WTC11 (cell line): ENCODE results near the gene MAGOH. TPM values are rescaled to one million over a fixed set of nuclear protein-coding genes. Genes with fewer than 3 reads are reported as not detected.

Source experiments
- ATAC-seq: fragments of 200-7000 bp; cut with Tn5 transposase; 2 replicates; pipeline ENCODE4 v1.10.0; 2021; ENCODE audit warnings: mild to moderate bottlenecking, moderate library complexity
- CTCF ChIA-PET: fragments of 300-600 bp; sonication (Branson Sonifier 250); formaldehyde crosslinking; loops from one replicate; lab custom pipeline; 2021; ENCODE audit warnings: antibody characterized with exemption; lab: Charles Lee
- POLR2A ChIA-PET: fragments of 350-600 bp; sonication (Branson Sonifier 250); formaldehyde crosslinking; loops from one replicate; lab custom pipeline; 2021; ENCODE audit warnings: antibody characterized with exemption; lab: Charles Lee
- DNase-seq: peaks from one replicate; pipeline ENCODE4 v3.0.0; 2021; ENCODE audit warnings: low spot score
- H3K27ac Mint-ChIP-seq: 2 replicates; pipeline ENCODE4 v1.8.0; 2021; ENCODE audit warnings: mixed read lengths
- H3K27me3 Mint-ChIP-seq: 2 replicates; pipeline ENCODE4 v1.8.0; 2021; ENCODE audit warnings: low read depth, mild to moderate bottlenecking, moderate library complexity, mixed read lengths
- H3K36me3 Mint-ChIP-seq: 2 replicates; pipeline ENCODE4 v1.8.0; 2021; ENCODE audit warnings: mixed read lengths
- H3K4me1 Mint-ChIP-seq: 2 replicates; pipeline ENCODE4 v1.8.0; 2022; ENCODE audit warnings: mixed read lengths
- H3K4me3 Mint-ChIP-seq: 2 replicates; pipeline ENCODE4 v1.8.0; 2021; ENCODE audit warnings: mild to moderate bottlenecking, moderate library complexity, mixed read lengths
- H3K9me3 Mint-ChIP-seq: 2 replicates; pipeline ENCODE4 v1.8.0; 2021; ENCODE audit warnings: mixed read lengths
- AFF4 ChIP-seq: sonication (generic); formaldehyde crosslinking; IDR thresholded peaks from 2 replicates; pipeline ENCODE4 v1.8.1; 2023; ENCODE audit warnings: mild to moderate bottlenecking, missing genetic modification reagents, borderline replicate concordance
- ATF6 ChIP-seq: sonication (generic); formaldehyde crosslinking; IDR thresholded peaks from 2 replicates; pipeline ENCODE4 v1.8.1; 2023; ENCODE audit warnings: mild to moderate bottlenecking, missing genetic modification reagents
- CBFB ChIP-seq: sonication (generic); formaldehyde crosslinking; IDR thresholded peaks from 2 replicates; pipeline ENCODE4 v1.8.1; 2022; ENCODE audit warnings: mild to moderate bottlenecking, low read depth, missing genetic modification reagents
- CREM ChIP-seq: sonication (generic); formaldehyde crosslinking; IDR thresholded peaks from 2 replicates; pipeline ENCODE4 v1.8.1; 2022; ENCODE audit warnings: mild to moderate bottlenecking, missing genetic modification reagents, moderate library complexity
- E2F4 ChIP-seq: sonication (generic); formaldehyde crosslinking; IDR thresholded peaks from 2 replicates; pipeline ENCODE4 v1.8.1; 2022; ENCODE audit warnings: low read depth, mild to moderate bottlenecking, moderate library complexity, missing genetic modification reagents, borderline replicate concordance
- ESRRA ChIP-seq: sonication (generic); formaldehyde crosslinking; IDR thresholded peaks from 2 replicates; pipeline ENCODE4 v1.8.1; 2022; ENCODE audit warnings: mild to moderate bottlenecking, missing genetic modification reagents, borderline replicate concordance
- FOXP1 ChIP-seq: sonication (generic); formaldehyde crosslinking; IDR thresholded peaks from 2 replicates; pipeline ENCODE4 v1.8.0; 2022; ENCODE audit warnings: missing genetic modification reagents, mild to moderate bottlenecking, moderate library complexity, borderline replicate concordance
- GTF2I ChIP-seq: fragments of 250-450 bp; sonication (Bioruptor Pico); conservative IDR thresholded peaks from 2 replicates; pipeline ENCODE4 v1.4.0; 2021; ENCODE audit warnings: mild to moderate bottlenecking
- HMGA2 ChIP-seq: fragments of 250-450 bp; sonication (Bioruptor Pico); IDR thresholded peaks from 2 replicates; pipeline ENCODE4 v1.4.0; 2021; ENCODE audit warnings: mild to moderate bottlenecking, moderate library complexity
- IRF1 ChIP-seq: sonication (generic); formaldehyde crosslinking; IDR thresholded peaks from 2 replicates; pipeline ENCODE4 v1.8.0; 2023; ENCODE audit warnings: missing genetic modification reagents
- NFE2L1 ChIP-seq: sonication (generic); formaldehyde crosslinking; IDR thresholded peaks from 2 replicates; pipeline ENCODE4 v1.8.1; 2023; ENCODE audit warnings: missing genetic modification reagents
- RELA ChIP-seq: sonication (generic); formaldehyde crosslinking; IDR thresholded peaks from 2 replicates; pipeline ENCODE4 v1.8.1; 2022; ENCODE audit warnings: missing genetic modification reagents, mild to moderate bottlenecking, borderline replicate concordance
- TEAD4 ChIP-seq: sonication (generic); formaldehyde crosslinking; IDR thresholded peaks from 2 replicates; pipeline ENCODE4 v1.8.0; 2022; ENCODE audit warnings: mild to moderate bottlenecking, missing genetic modification reagents
- TP53 ChIP-seq: sonication (generic); formaldehyde crosslinking; IDR thresholded peaks from 2 replicates; pipeline ENCODE4 v1.8.1; 2023; ENCODE audit warnings: mild to moderate bottlenecking, missing genetic modification reagents
- ZNF121 ChIP-seq: sonication (generic); formaldehyde crosslinking; IDR thresholded peaks from 2 replicates; pipeline ENCODE4 v1.8.0; 2023; ENCODE audit warnings: missing genetic modification reagents
- ZNF138 ChIP-seq: sonication (generic); formaldehyde crosslinking; conservative IDR thresholded peaks from 2 replicates; pipeline ENCODE4 v1.8.1; 2022; ENCODE audit warnings: mild to moderate bottlenecking, moderate library complexity, missing genetic modification reagents
- ZNF317 ChIP-seq: sonication (generic); formaldehyde crosslinking; IDR thresholded peaks from 2 replicates; pipeline ENCODE4 v1.8.1; 2023; ENCODE audit warnings: low read depth, mild to moderate bottlenecking, moderate library complexity, missing genetic modification reagents, borderline replicate concordance
- ZNF396 ChIP-seq: fragments of 250-450 bp; sonication (Bioruptor Pico); IDR thresholded peaks from 2 replicates; pipeline ENCODE4 v1.8.0; 2021; ENCODE audit warnings: mild to moderate bottlenecking, moderate library complexity, borderline replicate concordance
- total RNA-seq: library from RNA; stranded (reverse); gene quantifications from 3 replicates; pipeline ENCODE4 v1.2.3, GENCODE V29; 2021
- TF ChIP-seq, protein P1 (sequence below): sonication (generic); formaldehyde crosslinking; IDR thresholded peaks from 2 replicates; pipeline ENCODE4 v1.8.1; 2023; ENCODE audit warnings: mild to moderate bottlenecking, missing genetic modification reagents
- TF ChIP-seq, protein P2 (sequence below): sonication (generic); formaldehyde crosslinking; IDR thresholded peaks from 2 replicates; pipeline ENCODE4 v1.8.0; 2022; ENCODE audit warnings: mild to moderate bottlenecking, missing genetic modification reagents

MAGOH gene
- total RNA-seq, 1 experiment from 2014 or later: 57.8 TPM

DNA sequence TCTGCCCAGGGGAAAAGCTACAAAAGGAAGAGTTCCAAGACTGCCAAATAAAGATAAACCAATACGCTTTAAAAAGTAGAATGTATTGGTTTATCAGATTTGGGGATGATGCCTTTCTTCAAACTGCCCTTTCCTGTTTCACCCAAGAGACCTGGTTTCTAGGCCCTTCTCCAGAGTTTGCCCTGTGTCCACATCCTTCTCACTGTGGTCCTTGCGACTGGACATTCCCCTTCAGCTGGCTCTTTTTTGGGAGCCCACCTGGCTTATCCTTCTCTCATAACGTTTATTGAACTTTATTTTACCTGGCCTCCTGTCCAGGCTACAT, 17.4 kb downstream of the MAGOH start:
- CTCF ChIA-PET: interaction anchor here (1.0 kb wide), 1 partner anchor 172 kb away, joined by 3 read pairs; no protein-coding TSS in a partner anchor
- no peaks in the 10 kb centered on the region for H3K9me3 Mint-ChIP-seq
- peaks cover 13% of the 10 kb centered on the region for H3K4me1 Mint-ChIP-seq
- no peak for TF ChIP-seq ZNF121 (CRISPR knock-in tag)
- TF ChIP-seq ESRRA: no peak
- TF ChIP-seq CREM: no peak
- TF ChIP-seq, all 79 proteins: peak for 0
- DNase-seq (no peak), ATAC-seq (no peak)
- H3K27me3 Mint-ChIP-seq: peaks cover 5% of the 10 kb centered on the region; the same call in 1 of the 2 replicates
- H3K4me3 Mint-ChIP-seq: peak overlapping the region; percentile 88
- H3K36me3 Mint-ChIP-seq: no peaks in the 10 kb centered on the region
- peak overlapping the region; percentile 97 for H3K27ac Mint-ChIP-seq
- POLR2A ChIA-PET: no interaction called here

DNA sequence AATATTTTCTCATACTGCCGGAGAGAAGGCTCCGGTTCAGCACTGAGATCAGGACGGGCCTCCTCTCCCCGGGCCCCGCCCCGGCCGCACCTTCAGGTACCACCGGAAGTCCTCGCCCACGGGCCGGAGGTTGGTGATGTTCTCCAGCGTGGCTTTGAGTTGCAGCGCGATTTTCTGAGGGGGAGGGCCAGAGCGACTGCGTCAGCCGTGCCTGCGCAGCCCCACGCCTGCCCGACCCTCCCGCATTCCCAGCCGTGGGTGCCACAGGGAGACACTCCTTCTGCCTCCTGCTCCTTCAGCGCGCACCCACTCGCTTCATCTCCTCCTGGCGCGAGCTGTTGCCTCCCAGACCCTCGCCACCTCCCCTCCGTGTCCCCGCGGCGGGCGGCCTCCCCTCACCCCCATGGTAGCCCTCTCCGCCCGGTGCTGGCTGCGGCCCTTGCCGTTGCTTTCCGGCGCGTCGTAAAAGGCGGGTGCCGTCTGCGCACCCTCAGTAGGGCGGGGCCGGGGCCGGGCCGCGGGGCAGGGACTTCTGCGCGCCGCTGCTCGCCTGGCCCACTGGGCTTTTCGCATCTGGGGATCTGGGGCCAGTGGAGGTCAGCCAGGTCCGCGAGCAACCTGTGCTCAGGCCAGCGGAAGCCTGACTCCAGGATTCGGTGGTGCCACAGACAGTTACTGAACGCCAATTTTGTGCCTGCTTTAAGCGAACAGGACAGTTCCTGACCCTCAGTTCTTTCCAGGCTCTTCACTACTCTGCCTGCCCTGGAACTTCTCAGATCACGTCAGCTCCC, 18.0 kb downstream of the MAGOH start, which contains the start of gene CZIB:
CZIB (minus strand) TSS at position 464 of the 791 bp plus-strand sequence; CDS start at position 405, 59 bp downstream.
- POLR2A ChIA-PET: no interaction called here
- peak within 1 kb of the TSS; percentile 88 for H3K4me3 Mint-ChIP-seq
- TF ChIP-seq TP53: no peak
- peak; percentile 65; the same call in 1 of the 2 replicates for TF ChIP-seq RELA (CRISPR knock-in tag)
- TF ChIP-seq FOXP1 (CRISPR knock-in tag): peak; percentile 96
- no peak for TF ChIP-seq E2F4
- TF ChIP-seq TEAD4: no peak
- TF ChIP-seq CBFB (CRISPR knock-in tag): no peak
- TF ChIP-seq HMGA2 (CRISPR knock-in tag): no peak
- TF ChIP-seq NFE2L1 (CRISPR knock-in tag): peak; percentile 88
- 0 out of 2 replicates have a peak, but pooled peaks have one; percentile 22 for TF ChIP-seq ZNF121 (CRISPR knock-in tag)
- no peak; the same call in 1 of the 2 replicates for TF ChIP-seq IRF1 (CRISPR knock-in tag)
- TF ChIP-seq, protein P1, sequence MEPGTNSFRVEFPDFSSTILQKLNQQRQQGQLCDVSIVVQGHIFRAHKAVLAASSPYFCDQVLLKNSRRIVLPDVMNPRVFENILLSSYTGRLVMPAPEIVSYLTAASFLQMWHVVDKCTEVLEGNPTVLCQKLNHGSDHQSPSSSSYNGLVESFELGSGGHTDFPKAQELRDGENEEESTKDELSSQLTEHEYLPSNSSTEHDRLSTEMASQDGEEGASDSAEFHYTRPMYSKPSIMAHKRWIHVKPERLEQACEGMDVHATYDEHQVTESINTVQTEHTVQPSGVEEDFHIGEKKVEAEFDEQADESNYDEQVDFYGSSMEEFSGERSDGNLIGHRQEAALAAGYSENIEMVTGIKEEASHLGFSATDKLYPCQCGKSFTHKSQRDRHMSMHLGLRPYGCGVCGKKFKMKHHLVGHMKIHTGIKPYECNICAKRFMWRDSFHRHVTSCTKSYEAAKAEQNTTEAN (CRISPR knock-in tag): peak; percentile 85
- TF ChIP-seq AFF4: peak; percentile 78; the same call in 1 of the 2 replicates
- TF ChIP-seq, protein P2, sequence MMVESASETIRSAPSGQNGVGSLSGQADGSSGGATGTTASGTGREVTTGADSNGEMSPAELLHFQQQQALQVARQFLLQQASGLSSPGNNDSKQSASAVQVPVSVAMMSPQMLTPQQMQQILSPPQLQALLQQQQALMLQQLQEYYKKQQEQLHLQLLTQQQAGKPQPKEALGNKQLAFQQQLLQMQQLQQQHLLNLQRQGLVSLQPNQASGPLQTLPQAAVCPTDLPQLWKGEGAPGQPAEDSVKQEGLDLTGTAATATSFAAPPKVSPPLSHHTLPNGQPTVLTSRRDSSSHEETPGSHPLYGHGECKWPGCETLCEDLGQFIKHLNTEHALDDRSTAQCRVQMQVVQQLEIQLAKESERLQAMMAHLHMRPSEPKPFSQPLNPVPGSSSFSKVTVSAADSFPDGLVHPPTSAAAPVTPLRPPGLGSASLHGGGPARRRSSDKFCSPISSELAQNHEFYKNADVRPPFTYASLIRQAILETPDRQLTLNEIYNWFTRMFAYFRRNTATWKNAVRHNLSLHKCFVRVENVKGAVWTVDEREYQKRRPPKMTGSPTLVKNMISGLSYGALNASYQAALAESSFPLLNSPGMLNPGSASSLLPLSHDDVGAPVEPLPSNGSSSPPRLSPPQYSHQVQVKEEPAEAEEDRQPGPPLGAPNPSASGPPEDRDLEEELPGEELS (CRISPR knock-in tag): peak; percentile 55; the same call in 1 of the 2 replicates
- no peak for TF ChIP-seq ATF6 (CRISPR knock-in tag)
- TF ChIP-seq ZNF317 (CRISPR knock-in tag): no peak
- no peak for TF ChIP-seq GTF2I
- TF ChIP-seq ZNF396 (CRISPR knock-in tag): no peak
- no peak for TF ChIP-seq ZNF138 (CRISPR knock-in tag)

More for the DNA sequence above, 18.0 kb downstream of the MAGOH start, which contains the start of gene CZIB:
- H3K27me3 Mint-ChIP-seq: peaks cover 5% of the 10 kb centered on the region; the same call in 1 of the 2 replicates
- DNase-seq (peak; percentile 94), ATAC-seq (peak; percentile 94)
- H3K9me3 Mint-ChIP-seq: no peaks in the 10 kb centered on the region
- no peaks in the 10 kb centered on the region for H3K36me3 Mint-ChIP-seq
- H3K4me1 Mint-ChIP-seq: peaks cover 13% of the 10 kb centered on the region
- CTCF ChIA-PET: interaction anchor here (1.0 kb wide), 1 partner anchor 173 kb away, joined by 3 read pairs; no protein-coding TSS in a partner anchor
- peak within 1 kb of the TSS; percentile 97 for H3K27ac Mint-ChIP-seq
